Occipital lobe (tissue), 2 donors: ENCODE data around the gene NEK3. TPM values are rescaled to one million over a fixed set of nuclear protein-coding genes. Genes with fewer than 3 reads are reported as not detected.
A peak's percentile ranks its signal among the peaks of the same experiment; 100 is the strongest.
"Not testable (repeated sequence)": the region's sequence is repeated elsewhere in the genome, so short reads cannot be mapped to it uniquely, and the experiment has no call there.

Experiments used
- DNase-seq: peaks from one replicate; lab custom pipeline; 2025; lab: John Stamatoyannopoulos, UW
- total RNA-seq: library from RNA; depleted of rRNA; stranded (reverse); fragments of >200 nt; gene quantifications from one replicate; pipeline ENCODE4 v1.2.3, GENCODE V29; 2014

Gene NEK3
- total RNA-seq: 11.4 TPM

- DNase-seq: peak; percentile 20
These were observed at the start of gene NEK3 for GRCh38 chr13:52159159-52159982. Gene NEK3 (minus strand): TSS chr13:52159597. CDS start chr13:52156191, 3,406 bp downstream.

DNA sequence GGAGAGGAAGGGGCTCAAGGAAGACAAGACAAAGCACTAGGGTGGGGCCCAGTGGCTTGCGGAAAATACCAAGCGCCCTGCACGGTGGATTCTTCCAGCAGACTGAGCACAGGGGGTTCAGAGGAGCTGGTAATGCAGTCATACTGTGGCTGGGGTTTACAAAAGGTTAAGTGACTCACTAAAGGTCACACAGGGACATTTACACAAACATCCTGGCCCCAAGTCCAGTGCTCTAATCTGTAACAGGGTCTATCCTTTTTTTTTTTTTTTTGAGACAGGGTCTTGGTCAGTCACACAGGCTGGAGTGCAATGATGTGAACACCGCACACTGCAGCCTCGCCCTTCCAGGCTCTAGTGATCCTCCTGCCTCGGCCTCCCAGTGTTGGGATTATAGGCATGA, 49.0 kb upstream of the NEK3 start:
- DNase-seq: not testable (repeated sequence)

DNA sequence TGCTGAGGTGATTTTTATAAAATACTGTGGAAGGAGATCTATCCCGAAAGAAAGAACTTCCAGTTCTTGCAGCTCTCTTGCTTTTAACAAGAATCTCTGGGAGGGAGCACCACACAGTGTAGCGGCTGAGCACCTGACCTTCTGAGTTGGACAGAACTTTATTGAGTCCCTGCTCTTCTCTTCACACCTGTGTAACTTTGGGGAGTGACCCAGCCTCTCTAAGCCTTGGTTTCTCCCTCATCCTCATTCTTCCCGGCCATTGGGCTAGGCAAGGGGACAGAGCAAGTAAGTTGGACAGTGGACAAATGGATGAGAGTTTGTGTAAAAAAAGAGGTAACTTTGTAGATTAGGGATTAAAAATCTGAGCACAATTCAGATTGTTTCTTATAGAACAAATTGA, 48.5 kb upstream of the NEK3 start:
- not testable (repeated sequence) for DNase-seq

GRCh38 chr13:52207337-52207736, 47.9 kb upstream of the NEK3 start:
- not testable (repeated sequence) for DNase-seq

- not testable (repeated sequence) for DNase-seq
These were observed 45.1 kb upstream of the NEK3 start for GRCh38 chr13:52204546-52204945.

GRCh38 chr13:52203864-52204263, 44.5 kb upstream of the NEK3 start:
- not testable (repeated sequence) for DNase-seq

GRCh38 chr13:52202506-52202905, 43.1 kb upstream of the NEK3 start:
- DNase-seq: not testable (repeated sequence)

DNA sequence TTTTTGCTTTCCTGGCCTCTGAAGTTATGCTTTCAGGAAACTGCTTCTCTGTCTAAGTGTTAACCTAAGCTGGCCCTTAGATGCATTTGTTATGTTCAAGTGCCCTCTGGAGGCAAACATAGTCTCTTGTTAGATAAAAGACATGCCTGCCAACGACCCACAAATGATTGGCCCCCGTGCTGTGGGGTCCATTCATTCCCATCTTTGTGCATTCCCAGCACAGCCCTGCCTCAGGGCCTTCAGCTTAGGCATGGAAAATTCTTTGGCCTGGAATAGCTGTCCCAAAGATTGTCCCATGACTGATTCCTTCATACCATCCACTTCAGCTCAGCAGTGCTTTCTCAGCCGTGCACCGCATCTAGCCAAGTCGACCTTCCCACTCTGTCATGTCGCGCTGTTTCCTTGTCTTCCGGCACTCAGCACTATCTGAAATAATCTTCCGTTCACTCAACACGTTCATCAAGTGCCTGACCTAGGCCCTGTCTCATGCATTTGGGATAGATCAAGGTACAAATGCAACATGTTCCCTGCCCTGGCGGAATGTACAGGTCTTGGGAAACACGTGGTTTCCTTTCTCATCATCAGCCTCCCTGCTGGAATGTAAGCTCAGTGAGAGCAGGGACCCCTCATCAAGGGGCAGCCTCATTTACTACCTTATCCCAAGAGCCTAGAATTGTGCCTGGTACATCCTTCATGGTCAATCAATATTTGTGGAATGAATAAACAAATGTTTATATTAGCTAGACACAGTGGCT, 42.2 kb upstream of the NEK3 start:
- DNase-seq: peak; percentile 6

DNA sequence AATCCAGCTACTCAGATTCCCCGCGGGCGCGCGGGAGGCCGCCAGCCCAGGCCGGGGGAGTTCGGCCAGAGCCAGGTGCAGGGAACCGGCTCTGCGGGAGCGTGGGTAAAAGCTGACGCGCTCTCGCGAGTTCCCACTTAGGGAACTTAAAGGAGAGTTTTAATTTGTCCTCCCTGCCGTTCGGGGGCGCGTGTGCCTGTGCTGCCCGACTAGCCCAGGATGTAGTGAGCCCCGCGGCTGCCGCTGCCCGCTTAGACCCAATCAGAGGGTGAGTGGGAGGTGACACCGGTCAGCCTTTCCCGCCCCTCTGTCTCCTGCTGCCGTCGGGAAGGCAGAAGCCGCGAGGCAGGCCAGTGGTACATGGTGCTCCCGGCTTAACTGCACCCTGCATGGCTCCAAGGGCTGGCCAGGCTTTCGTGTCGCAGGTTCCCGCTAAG, 36.0 kb upstream of the NEK3 start:
- peak; percentile 36 for DNase-seq

DNA sequence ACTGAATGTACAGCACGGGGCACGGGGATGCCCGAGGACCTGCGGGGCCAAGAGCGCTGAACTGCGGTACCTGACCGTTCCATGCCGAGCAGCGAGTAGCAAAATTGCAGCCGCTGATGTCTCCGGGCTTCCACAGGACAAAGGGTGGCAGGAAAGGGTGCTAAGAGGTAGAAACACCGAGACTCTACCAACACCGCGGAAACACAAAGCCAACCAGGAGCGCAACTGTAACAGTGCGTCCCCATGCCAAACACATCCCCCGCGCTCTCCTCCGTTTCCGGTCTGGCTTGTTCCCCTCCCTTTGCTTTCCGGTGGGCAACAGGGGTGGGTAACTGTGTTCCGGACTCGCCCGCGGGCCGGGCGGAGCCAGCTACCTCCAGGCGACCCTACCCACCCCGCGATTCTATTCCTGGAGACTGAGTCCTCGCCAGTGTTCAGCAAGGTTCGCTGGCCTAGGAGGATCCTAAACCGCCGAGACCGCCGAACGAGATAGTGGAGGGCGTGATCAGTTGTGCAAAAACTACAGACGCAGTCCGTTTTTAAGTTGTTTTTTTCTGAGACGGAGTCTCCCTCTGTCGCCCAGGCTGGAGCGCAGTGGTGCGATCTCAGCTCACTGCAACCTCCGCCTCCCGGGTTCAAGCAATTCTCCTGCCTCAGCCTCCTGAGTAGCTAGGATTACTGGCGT, 34.9 kb upstream of the NEK3 start:
- DNase-seq: peak; percentile 81

GRCh38 chr13:52193587-52194183, 34.3 kb upstream of the NEK3 start:
- not testable (repeated sequence) for DNase-seq

- DNase-seq: not testable (repeated sequence)
These were observed 28.2 kb upstream of the NEK3 start for GRCh38 chr13:52187424-52188187.

DNA sequence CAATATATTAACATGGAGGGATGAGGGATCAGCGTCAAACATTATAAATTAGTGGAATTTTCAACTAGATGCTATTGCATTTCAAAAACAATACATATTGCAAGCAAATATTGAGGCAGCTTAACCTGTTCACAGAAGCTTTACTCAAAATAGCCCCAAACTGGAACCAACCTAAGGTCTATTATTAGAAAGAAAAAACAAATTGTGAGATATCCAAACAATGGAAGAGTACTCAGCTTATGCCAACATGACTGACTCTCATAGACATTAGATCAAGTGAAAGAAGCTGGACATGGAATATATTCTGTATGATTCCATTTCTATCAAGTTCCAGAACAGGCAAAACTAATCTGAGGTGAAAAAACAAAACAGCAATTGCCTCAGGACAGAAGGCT, 27.6 kb upstream of the NEK3 start:
- no peak for DNase-seq

DNA sequence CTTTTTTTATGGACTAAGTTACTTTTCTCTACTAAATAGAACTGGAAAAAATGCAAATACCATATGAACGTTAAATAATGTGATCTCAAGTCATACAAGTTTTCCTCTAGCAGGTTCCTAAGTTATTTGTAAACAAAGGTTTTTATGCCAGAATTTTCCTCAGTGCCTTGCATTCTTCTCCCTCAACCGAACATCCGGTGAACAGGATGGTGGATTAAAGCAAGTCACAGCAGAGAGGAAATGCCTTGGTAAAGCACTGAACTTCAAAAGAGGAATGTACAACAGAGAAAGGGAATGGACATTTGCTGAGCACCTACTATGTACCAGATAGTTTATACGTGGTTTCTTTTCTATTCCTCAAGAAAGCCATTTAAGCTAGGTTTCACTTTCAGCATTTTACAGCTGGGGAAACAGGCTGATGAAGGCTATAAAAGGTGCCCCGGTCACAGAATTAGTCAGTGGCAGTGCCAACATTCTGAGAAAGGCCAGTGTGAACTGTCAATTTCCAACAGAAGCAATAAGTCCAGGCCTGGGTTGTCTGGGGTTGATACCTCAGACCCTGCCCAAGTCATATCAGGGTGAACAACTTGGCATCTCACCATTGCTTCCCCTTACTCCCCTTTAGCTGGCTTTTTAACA, 22.0 kb upstream of the NEK3 start:
- DNase-seq: not testable (repeated sequence)

- DNase-seq: no peak
These were observed 20.5 kb upstream of the NEK3 start for GRCh38 chr13:52179925-52180324.

DNA sequence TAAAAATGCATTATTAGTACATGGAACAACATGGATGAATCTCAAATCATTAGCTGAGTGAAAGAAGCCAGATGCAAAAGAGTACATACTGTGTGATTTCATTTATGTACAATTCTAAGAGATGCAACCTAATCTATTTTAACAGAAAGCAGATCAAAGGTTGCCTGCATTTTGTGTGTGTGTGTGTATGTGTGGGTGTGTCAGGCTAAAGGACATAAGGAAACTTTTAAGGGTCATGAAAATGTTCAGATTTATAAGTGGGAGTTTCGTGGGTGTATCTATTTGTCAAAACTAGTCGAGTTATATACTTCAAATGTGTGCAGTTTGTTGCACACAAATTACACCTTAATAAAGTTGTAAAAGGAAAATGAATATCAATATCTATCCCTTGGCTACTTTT, 17.9 kb upstream of the NEK3 start:
- no peak for DNase-seq

- DNase-seq: not testable (repeated sequence)
These were observed 14.6 kb upstream of the NEK3 start for GRCh38 chr13:52173970-52174369.

- DNase-seq: no peak
These were observed 14.0 kb upstream of the NEK3 start for GRCh38 chr13:52173373-52173772.

DNA sequence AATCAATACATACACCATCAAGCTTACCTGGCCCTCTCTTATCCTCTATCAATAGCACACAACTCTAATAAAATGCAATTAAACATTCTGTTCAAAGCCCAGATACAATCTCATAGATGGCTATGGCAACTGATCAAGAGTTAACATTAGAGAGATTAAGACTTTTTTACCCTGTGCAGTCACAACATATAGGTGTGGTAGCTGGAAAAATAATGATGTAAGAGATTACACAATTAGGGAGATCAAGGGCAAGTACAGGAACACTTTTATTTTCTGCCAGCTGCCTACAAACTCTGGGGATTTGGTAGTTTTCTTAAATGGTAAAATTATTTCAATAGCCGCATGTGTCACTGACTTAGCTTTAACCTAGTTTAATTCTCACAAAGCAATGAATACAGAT, 12.3 kb upstream of the NEK3 start:
- not testable (repeated sequence) for DNase-seq

- DNase-seq: not testable (repeated sequence)
These were observed 11.5 kb upstream of the NEK3 start for GRCh38 chr13:52170828-52171391.
